AG09309 (cell line): Measurements from ENCODE around the gene ZSCAN30.
"Not testable (repeated sequence)": the region's sequence is repeated elsewhere in the genome, so short reads cannot be mapped to it uniquely, and the experiment has no call there.

ENCODE experiments used
- DNase-seq: peaks from one replicate; pipeline ENCODE4 v3.0.0-alpha.2; 2010; ENCODE audit warnings: low read depth
- H3K4me3 ChIP-seq: 2 replicates; pipeline ENCODE4 v1.5.1; 2011; ENCODE audit warnings: mild to moderate bottlenecking, low read depth, low read length, moderate library complexity; ENCODE audit not compliant: control insufficient read depth
- CTCF ChIP-seq: IDR thresholded peaks from 2 replicates; pipeline ENCODE4 v1.5.1; 2011; ENCODE audit warnings: mild to moderate bottlenecking, low read depth, low read length, inconsistent platforms; ENCODE audit not compliant: insufficient read depth, control insufficient read depth; ENCODE audit errors: missing control alignments

The ZSCAN30 gene

GRCh38 chr18:35223797-35224196 is 66.2 kb downstream of the ZSCAN30 start:
- TF ChIP-seq CTCF: no peak

GRCh38 chr18:35220424-35220823 is 69.6 kb downstream of the ZSCAN30 start:
- H3K4me3 ChIP-seq: no peak overlapping the region
- no peak for DNase-seq
- no peak for TF ChIP-seq CTCF

More at GRCh38 chr18:35223797-35224196, 66.2 kb downstream of the ZSCAN30 start:
- no peak overlapping the region for H3K4me3 ChIP-seq
- DNase-seq: no peak

- DNase-seq, H3K4me3 ChIP-seq: not testable (repeated sequence)
These were observed 70.7 kb downstream of the ZSCAN30 start for GRCh38 chr18:35219331-35219730.

- H3K4me3 ChIP-seq, DNase-seq: not testable (repeated sequence)
These were observed 73.4 kb downstream of the ZSCAN30 start for GRCh38 chr18:35216611-35217010.

- no peak for DNase-seq
- no peak for TF ChIP-seq CTCF
- no peak overlapping the region for H3K4me3 ChIP-seq
These were observed 75.0 kb downstream of the ZSCAN30 start for GRCh38 chr18:35215026-35215425.

GRCh38 chr18:35205746-35206458 is 84.1 kb downstream of the ZSCAN30 start:
- not testable (repeated sequence) for DNase-seq, H3K4me3 ChIP-seq

- no peak for TF ChIP-seq CTCF
- no peak for DNase-seq
- H3K4me3 ChIP-seq: no peak overlapping the region
These were observed 84.8 kb downstream of the ZSCAN30 start for GRCh38 chr18:35205199-35205712.

GRCh38 chr18:35203067-35203466 is 87.0 kb downstream of the ZSCAN30 start:
- no peak for TF ChIP-seq CTCF
- H3K4me3 ChIP-seq: no peak overlapping the region
- DNase-seq: no peak
